Right renal pelvis (tissue), 4 donors: ENCODE data around the gene SCAPER. TPM values are rescaled to one million over a fixed set of nuclear protein-coding genes. Genes with fewer than 3 reads are reported as not detected.

Experiments
- DNase-seq, 4 donors: peaks; one replicate each; pipeline ENCODE4 v3.0.0-alpha.2; 2013; ENCODE audit warnings: low read depth in 4 of 4, low spot score in 3 of 4, missing footprints in 1 of 4
- polyA plus RNA-seq, 4 donors: library from polyadenylated mRNA; unstranded; fragments of 120-200 nt; gene quantifications; one replicate each; pipeline ENCODE4 v1.2.1, GENCODE V29; 2013; ENCODE audit not compliant: insufficient read length in 4 of 4

Gene SCAPER
- 10 to 100 TPM; 24.9 to 30.0 (median 28.0) TPM for polyA plus RNA-seq

GRCh38 chr15:76905013-76905839 lies at the start of gene SCAPER:
Gene SCAPER, minus strand, starts transcription at chr15:76905340. Its CDS starts 21,523 bp downstream, at chr15:76883817.
- DNase-seq: peak; percentile 76 to 83 (median 79)

GRCh38 chr15:76954744-76955143 lies 49.6 kb upstream of the SCAPER start:
- no peak for DNase-seq

DNA sequence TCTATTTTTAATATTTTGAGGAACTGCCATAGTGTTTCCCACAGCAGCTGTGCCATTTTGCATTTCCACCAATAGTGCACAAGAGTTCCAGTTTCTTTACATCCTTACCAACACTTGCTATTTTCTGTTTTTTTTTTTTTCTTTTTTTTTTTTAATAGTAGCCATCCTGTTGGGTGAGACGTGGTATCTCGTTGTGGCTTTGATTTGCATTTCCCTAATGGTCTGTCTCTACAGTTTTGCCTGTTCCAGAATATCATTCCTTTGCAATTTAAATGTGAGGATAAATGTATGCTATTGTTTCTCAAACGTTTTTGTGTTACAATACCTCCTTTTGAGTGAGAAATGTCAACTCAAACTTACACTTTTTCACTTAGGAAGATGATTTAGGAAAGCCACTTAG lies 48.8 kb upstream of the SCAPER start:
- no peak for DNase-seq

GRCh38 chr15:76951220-76951619 lies 46.1 kb upstream of the SCAPER start:
- no peak for DNase-seq

DNA sequence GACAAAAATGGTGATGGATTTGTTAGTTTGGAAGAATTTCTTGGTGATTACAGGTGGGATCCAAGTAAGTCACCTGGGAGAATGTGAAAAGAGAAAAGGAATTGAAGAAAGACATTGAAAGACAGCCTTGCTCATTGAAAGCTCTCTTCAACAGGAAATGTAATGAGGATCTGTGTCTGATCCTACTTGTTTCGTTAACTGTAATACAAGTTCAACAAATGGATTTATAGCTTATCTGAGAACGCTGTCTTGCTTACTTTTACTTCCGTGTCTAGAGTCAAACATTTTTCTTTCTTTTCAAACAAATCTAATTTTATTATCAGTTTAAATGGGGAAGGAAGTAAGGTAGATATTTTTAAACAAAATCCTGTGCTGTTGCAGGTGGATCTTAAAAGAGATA lies 42.3 kb upstream of the SCAPER start:
- no peak for DNase-seq

- DNase-seq: no peak
These were observed 40.5 kb upstream of the SCAPER start for GRCh38 chr15:76945494-76946093.

GRCh38 chr15:76942331-76942730 lies 37.2 kb upstream of the SCAPER start:
- no peak for DNase-seq

DNA sequence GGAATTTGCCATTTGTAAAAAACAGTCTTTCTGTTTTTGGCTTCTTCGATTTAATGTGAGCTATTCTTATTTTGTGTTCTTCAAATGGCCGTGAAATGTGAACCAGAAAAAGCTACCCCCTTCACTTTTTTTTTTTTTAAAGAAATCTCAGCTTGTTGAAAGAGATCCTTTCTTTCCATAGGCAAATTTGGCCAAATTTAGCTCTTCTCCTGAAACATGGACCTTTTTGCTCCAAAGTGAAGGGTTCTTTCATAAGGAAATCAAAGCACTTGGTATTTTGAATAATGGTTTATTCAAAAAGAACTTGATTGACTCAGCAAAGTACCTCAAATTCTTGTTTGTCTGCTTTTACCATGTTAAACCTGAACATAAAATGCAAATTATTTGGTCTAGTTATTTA lies 36.5 kb upstream of the SCAPER start:
- no peak for DNase-seq

DNA sequence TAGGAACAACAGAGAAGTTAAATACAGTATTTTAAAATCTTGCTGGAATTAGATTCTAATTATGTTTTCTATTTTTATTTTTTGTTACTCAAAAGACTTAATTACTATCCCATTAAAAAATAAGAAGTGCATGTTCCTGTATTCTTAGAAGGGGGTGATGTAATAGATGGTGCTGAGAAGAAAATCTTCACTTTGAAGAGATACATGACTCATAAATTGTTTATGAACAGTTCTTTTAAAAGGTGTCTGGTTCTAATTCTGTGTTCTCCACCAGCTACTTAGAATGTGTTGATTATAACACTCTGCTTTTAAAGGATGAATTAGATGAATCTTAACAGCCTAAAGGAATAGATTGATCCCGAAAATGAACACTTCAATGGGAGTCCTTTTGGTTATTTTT lies 34.6 kb upstream of the SCAPER start:
- no peak for DNase-seq

- DNase-seq: no peak
These were observed 33.6 kb upstream of the SCAPER start for GRCh38 chr15:76938752-76939151.

DNA sequence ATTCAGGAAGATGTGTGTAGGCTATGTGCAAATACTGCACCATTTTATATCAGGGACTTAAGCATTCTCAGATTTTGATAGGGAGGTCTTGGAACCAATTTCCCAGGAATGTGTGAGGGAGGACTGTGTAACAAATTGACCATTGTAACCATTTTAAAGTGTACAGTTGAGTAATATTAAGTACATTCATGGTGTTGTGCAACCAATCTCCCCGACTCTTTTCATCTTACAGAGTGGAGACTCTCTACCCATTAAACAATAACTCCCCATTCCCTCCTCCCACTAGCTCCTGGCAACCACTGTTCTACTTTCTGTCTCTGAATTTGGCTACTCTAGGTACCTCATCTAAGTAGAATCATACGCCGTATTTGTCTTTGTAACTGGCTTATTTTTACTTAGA lies 31.5 kb upstream of the SCAPER start:
- DNase-seq: no peak

DNA sequence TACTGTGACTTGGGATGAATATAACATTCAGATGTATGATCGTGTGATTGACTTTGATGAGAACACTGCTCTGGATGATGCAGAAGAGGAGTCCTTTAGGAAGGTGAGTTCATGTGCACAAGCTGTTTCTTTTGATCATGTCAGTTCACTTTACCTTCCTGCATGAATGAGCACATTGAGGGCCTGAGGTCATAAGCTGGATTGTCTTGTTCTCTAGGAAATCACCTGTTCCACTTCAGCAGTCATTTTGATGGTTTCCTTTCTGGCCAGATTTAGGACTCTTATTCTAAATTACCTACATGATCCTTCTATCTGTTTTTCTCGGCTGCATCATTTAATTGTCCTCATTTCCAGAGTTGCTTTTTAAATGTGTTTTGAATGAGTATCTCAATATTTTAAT lies 30.5 kb upstream of the SCAPER start:
- no peak for DNase-seq

DNA sequence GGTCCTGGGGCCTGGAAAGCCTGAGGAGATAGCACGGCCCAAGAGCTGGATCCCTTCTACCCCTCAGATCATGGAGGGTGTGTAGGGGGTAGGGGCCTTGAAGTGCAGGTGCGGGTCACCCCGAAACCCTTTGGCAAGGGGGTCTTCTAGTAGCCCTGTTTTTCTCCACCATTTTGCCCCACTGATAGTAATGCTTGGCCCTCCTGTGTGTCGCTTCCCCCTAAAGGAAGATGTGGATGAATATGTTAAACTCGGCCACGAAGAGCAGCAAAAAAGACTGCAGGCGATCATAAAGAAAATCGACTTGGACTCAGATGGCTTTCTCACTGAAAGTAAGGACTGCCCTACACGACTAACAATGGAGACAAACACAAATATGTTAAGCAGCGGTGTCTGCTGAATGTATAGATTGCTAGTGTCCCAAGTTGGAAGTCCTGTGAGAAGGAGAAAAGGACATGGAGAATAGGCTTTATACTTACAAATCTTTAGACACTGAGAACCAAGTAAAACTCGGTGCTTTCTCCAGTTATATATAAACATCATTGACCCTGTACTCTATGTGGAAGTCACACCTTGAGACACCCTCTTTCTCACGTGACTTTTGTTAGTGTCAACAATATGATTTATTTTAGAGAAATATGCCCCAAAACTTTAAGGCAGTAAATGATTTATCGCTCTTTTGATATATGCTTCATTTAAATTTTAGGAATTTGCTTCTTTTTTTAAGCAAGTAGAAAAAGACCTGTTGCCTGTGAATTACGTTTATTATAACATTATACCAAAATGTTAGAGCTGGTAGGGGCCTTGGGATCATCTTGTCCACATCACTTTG lies 27.2 kb upstream of the SCAPER start:
- DNase-seq: peak in 2 of 4 donors; percentile 20 to 25

- peak; percentile 83 to 87 (median 86) for DNase-seq
These were observed 26.4 kb upstream of the SCAPER start, which contains the start of gene RCN2 for GRCh38 chr15:76931397-76932134. Gene RCN2, plus strand, starts transcription at chr15:76931749. Its CDS starts 93 bp downstream, at chr15:76931842.

GRCh38 chr15:76930831-76931396 lies 25.8 kb upstream of the SCAPER start:
- DNase-seq: peak in 1 of 4 donors; percentile 4

DNA sequence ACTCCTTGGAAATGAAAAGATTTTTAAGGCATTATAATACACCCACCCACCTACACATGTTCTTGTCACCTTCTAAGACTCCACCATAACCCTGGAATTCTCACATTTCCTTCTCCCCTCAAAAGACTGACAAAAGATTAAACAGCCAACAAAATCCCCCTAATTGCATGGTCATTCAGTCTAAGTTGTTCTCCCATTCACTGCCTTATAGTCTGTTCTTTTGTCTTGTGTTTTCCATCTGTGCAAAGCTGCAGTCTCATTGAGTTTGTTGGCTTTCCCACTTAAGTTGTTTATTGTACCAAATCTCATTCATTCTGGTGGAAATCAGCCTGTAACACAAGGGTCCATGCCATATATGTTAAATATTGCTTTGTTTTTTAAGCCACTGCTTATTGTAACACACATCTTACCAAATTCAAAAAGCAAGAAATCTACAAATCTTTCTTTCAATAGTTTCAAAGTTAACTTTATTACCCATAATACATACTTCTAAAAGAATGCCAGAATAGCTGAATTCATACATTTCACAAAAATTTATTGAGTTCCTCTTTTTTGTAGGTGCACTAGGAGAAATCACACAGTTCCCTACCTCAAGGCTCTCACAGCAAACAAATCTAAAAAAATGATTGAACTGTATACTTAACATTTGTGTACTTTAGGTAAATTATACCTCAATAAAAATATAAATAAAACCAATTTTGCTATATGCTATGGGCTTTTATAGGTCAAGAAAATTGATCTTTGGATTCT lies 24.0 kb upstream of the SCAPER start:
- no peak for DNase-seq

DNA sequence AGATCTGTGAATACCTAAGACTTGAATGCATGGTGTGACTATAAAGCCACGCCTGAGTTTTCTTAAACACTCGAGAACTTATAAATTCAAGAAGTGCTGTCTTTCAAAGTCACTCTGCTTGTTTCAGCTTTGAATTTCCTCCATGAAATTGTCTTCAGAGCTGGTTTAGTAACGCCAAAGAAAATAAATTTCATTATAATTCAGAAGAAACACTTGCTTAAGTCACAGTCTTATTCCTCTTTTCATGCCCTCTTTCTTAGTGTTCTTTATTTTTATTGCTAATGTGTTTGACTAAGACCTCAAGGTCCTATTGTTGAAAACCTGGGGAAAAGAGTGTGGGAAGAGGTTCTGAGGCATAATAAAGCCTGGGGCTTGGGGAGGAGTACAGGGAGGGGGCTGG lies 23.1 kb upstream of the SCAPER start:
- no peak for DNase-seq

- DNase-seq: no peak
These were observed 11.2 kb upstream of the SCAPER start for GRCh38 chr15:76916369-76916768.

DNA sequence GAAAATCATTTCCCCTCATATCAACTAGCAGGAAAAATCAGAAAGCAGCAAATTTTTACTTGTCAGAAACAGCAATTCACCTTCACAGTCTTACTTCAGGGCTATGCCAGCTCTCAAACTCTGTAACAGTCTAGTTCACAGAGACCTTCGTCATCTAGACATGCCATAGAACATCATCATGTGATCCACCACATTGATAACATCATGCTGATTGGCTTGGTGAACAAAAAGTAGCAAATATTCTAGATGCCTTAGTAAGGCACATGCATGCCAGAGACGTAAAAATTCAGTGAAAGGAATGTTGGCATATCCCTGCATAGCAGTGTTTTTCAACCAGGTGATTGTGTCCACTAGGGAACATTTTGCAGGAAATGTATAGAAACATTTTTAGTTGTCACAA lies 8.6 kb upstream of the SCAPER start:
- no peak for DNase-seq
